Activated CD4-positive, alpha-beta T cell treated with anti-CD3 and anti-CD28 coated beads for 1 hour (primary cell): Measurements from ENCODE around the gene C2orf72.
"Not testable (repeated sequence)": the region's sequence is repeated elsewhere in the genome, so short reads cannot be mapped to it uniquely, and the experiment has no call there.

Experiments
- DNase-seq: peaks from one replicate; pipeline ENCODE4 v3.0.0-alpha.2; 2020

Gene C2orf72

DNA sequence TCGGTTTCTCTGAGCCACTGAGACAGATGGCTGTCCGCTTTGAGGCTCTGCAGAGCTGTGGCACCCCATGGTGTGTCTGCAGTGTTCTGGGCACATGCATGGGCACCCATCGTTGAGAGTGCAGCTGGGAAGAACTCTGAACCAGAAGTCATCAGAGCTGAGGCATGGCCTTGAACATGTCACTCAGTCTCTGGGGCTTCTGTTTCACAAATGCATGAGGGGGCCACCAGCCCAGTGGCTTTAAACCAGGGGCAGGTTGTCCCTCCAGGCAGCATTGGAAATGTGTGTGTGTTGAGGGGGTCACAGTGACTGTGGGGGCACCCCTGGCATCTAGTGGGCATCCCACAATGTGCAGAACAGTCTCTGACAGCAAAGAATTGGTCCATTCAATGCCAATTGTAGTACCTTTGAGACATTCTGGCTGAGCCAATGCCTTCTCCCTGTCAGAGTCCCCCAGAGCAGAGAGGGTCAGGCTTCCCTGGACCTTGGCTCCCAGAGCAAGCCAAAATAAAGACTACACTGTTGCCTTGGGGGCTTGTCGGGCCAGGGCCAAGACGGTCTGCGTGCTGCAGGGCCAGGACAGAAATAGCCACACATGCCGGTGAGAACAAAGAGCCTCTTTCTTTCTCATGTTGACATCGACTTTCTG lies 10.1 kb downstream of the C2orf72 start:
- DNase-seq, result no peak

GRCh38 chr2:231047923-231048915 lies 10.9 kb downstream of the C2orf72 start:
- no peak for DNase-seq

DNA sequence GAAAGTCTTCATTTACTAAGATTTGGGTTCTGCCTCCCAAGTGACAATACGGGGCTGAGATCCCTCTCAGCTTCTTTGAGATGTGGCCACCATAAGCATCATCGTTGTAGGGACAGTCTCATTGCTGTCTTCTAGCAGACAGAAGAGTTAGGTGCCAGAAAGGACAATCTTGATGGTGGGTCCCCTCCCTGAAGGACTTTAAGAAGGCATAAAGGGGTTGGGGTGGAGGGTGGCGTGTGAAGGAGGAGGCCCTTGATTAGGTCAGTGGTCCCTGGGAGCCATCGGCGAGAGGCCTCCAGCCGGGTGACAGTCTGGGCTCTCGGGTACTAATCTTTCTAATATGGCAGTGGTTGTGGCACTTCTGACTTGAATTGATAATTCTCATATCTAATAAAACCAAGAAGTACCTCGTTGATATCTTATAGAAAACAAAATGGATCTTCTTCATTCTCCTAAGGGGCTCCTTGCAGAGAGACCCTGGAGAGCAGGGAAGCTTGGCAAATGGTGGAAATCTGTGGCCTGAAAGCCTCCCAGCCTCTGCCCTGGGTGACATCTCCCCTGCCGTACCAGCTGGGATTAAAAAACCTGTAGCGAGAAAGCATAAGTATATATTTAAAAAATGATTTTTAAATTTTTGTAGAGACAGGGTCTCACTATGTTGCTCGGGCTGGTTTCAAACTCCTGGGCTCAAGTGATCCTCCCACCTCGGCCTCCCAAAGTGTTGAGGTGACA lies 12.1 kb downstream of the C2orf72 start:
- no peak for DNase-seq

GRCh38 chr2:231050018-231050901 lies 12.9 kb downstream of the C2orf72 start:
- no peak for DNase-seq

- DNase-seq, result no peak
Measured at GRCh38 chr2:231051116-231051515, 13.8 kb downstream of the C2orf72 start.

DNA sequence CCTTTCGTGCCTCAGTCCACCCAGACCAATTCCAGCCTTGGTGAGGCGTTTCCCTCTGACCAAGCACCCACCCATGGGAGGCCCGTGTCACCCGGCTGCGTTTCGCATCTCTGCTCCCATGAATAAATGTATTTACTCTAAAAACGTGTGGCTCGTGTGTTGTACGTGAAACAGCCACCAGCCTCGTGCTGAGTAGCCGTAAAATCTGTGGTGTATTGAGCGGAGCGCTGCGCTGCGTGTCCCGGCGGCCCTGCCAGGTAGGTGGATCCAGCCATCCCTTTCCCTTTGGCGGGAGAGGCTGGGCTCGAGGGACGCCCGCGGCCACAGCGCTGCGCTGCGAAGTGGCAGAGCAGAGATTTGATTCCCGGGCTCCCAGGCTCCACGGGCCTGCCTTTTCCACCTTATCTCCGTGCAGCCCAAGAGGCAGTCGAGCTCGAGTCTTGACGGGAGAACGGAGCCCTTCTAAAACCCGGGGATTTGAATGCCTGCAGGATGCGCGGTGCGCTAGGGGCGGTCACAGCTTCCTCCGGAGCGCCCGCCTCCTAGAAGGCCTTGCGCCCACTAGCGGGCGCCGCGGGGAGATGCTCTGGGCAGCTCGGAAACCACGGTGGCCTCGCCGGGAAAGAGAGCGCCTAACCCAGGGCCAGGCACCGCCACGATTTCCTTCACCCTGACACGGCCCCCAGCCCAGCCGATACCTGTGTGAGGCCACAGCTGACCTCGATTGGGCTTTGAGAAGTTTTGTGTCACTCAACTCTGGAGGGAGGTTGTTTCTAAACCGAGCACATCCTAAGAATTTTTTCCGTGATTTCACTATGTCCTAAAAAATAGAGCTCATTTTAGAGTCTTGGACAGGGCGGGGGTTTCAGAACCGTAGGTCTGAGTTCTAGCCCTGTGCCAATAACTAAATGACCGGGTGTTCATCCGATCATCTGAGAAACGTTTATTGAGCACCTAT lies 15.4 kb downstream of the C2orf72 start:
- DNase-seq, result peak; percentile 70

DNA sequence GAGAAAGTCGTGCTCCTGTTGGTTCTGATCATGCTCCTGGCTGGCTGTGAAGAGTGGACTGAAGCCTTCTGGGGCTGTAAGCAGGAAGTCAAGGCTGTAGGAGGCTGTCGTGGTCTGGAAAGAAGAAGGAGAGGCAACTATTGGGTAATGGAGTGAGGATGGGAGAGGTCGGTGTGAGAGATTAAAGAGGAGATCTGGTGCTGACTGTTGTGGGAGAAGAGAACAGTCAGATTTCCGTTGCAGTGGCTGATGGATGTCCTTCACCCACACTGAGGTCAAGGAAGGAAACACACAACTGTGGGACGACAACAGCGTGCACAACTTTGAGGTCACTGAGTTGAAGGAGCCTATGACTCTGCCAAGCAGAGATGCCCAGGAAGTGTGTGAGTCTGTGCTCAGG lies 16.5 kb downstream of the C2orf72 start:
- no peak for DNase-seq

DNA sequence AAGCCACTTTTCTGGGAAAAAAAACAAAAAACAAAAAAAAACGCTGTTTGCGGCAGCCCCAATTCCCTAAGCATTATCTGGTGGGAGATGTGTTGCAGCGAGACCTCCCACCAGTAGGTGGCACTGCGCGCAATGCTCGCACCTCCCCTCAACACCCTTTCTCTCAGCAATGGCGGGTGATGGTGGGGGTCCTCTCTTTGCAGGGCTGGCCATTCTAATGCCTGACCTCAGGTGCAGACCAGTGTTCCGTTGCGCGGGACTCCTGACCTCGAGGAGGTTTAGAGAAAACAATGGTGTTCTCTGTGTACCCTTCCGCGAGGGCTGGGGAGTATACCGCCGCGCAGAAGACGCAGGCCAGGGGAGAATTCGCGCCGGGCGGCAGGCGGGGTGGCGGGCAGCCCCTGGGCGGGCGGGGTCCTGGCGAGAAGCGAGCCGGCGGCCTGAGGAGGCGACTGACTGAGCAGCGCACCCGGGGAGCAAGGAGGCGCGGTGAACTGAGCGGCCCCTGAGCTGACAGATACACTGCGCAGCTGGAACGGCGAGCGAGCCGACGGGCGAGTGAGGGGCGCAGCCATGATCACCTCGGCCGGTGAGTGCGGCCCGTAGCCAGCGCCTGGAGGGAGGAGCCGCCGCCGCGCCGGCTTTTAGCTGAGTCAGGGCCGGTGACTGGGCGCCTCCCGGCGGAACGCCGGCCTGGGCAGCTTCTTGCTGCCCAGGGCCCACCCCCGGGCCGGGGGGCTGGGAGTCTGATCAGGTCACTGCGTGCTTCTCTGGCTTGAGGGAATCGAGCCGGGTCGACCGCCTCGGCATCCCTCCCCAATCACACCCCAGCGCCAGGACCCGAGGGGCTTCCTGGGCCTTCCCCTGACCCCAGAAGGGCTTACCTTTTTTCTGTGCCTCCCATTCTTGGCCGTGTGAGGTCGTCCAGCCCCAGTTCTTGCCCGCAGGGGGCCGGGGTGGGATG lies 19.4 kb downstream of the C2orf72 start, which contains the start of gene PSMD1:
Gene PSMD1 (plus strand): TSS at position 415 of the 964 bp plus-strand sequence. CDS start 159 bp downstream, at position 574.
- DNase-seq, result peak; percentile 87

DNA sequence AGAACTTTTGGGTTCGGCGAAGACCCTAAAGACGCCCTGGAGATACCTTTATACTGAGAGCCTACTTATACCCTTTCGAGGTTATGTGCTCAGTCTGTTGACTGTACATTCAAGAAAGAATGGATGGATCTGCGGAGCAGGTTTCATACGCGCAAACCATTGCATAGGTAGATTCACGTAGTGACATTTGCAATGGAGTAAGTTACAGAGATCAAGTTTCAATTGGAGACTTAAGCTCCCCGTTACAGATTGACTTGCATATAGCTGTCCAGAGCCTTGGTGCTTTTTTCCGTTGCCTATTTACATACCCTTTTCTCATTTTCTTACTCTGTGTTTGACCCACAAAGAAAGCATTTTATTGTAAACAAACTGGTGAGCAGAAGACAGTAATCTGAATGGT lies 20.3 kb downstream of the C2orf72 start:
- no peak for DNase-seq

- DNase-seq, result no peak
Measured at GRCh38 chr2:231058761-231059550, 21.6 kb downstream of the C2orf72 start.

DNA sequence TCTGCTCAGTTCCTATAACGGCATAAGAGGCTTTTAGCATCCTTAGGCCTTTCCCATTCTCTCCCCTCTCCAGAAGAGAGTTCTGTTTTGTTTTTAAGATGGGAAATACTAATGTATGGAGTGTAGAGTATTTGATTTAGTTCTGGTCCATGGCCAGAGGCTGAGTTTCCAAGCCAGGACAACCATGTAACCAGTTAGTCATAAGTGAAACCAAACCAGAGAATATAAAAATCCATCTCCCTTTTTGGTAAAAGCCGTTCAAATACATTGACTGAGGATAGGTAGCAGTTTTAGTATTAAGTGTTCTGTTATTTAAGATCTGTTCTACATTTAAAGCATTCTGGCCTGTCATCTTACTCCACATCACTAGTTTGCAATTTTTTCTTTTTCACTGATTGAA lies 22.4 kb downstream of the C2orf72 start:
- DNase-seq, result no peak

GRCh38 chr2:231062776-231063175 lies 25.5 kb downstream of the C2orf72 start:
- no peak for DNase-seq

- no peak for DNase-seq
Measured at GRCh38 chr2:231063347-231063746, 26.0 kb downstream of the C2orf72 start.

- DNase-seq, result no peak
Measured at GRCh38 chr2:231065966-231066365, 28.6 kb downstream of the C2orf72 start.

DNA sequence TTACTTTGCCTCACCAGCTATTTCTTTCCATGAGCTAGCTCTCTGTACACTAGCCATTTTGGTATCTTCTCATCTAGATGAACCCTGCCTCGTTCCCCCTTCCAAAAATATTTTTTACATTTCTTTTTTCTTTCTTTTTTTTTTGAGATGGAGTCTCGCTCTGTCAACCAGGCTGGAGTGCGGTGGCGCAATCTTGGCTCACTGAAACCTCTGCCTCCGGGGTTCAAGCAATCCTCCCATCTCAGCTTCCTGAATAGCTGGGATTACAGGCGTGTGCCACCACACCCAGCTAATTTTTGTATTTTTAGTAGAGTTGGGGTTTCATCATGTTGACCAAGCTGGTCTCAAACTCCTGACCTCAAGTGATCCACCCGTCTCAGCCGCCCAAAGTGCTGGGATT lies 30.2 kb downstream of the C2orf72 start:
- DNase-seq, result not testable (repeated sequence)

DNA sequence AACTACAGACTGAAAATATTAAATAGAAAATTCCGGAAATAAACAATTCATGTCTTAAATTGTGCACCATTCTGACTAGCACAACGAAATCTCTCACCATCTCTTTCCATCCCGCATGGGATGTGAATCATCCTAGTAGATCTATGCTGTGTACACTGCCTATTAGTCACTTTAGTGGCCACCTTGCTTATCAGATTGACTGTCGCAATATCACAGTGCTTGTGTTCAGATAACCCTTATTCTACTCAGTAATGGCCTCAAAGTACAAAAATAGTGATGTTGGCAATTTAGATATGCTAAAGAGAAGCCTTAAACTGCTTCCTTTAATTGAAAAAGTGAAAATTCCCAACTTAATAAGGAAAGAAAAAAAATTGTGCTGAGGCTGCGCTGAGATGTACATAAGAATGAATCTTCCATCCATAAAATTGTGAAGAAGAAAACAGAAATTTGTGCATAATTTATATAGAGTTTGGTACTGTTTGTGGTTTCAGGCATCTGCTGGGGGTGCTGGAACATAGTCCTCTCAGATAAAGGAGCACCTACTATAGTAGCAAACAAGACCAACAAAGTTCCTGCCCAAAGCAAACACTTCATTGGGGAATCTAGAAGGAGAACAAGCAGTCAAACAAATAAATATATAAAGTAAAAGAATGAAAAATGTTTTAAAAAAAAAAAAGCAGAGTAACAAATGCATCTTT lies 31.4 kb downstream of the C2orf72 start:
- DNase-seq, result no peak

- no peak for DNase-seq
Measured at GRCh38 chr2:231069379-231070054, 32.2 kb downstream of the C2orf72 start.

GRCh38 chr2:231084565-231084964 lies 47.2 kb downstream of the C2orf72 start:
- no peak for DNase-seq
